Liver (tissue), 9 donors: Measurements from ENCODE around the gene ZNF467. TPM values are rescaled to one million over a fixed set of nuclear protein-coding genes. Genes with fewer than 3 reads are reported as not detected.

Experiments used
- DNase-seq: peaks from one replicate; pipeline ENCODE4 v3.0.0-alpha.2; 2017; ENCODE audit warnings: low spot score
- H3K27ac ChIP-seq, 2 donors: one replicate each; pipeline ENCODE4 v1.7.0; 2013; ENCODE audit warnings: inconsistent platforms in 2 of 2, low read length in 2 of 2, control low read depth in 1 of 2, low read depth in 1 of 2, mild to moderate bottlenecking in 1 of 2
- H3K27me3 ChIP-seq, 4 donors: one replicate each; pipeline versions ENCODE4 v1.6.1 to v1.7.0; 2013; ENCODE audit warnings: low read length in 3 of 4, inconsistent platforms in 1 of 4, mild to moderate bottlenecking in 1 of 4, moderate library complexity in 1 of 4; ENCODE audit not compliant: control insufficient read depth in 4 of 4, insufficient read depth in 4 of 4
- H3K36me3 ChIP-seq, 4 donors: one replicate each; pipeline versions ENCODE4 v1.6.1 to v1.7.0; 2013; ENCODE audit warnings: low read length in 3 of 4, mild to moderate bottlenecking in 3 of 4, low read depth in 1 of 4, moderate library complexity in 1 of 4; ENCODE audit not compliant: control insufficient read depth in 4 of 4, insufficient read depth in 3 of 4
- H3K4me1 ChIP-seq, 4 donors: one replicate each; pipeline versions ENCODE4 v1.6.1 to v1.7.0; 2013; ENCODE audit warnings: low read length in 3 of 4, mild to moderate bottlenecking in 3 of 4, moderate library complexity in 1 of 4; ENCODE audit not compliant: control insufficient read depth in 4 of 4, insufficient read depth in 4 of 4
- H3K4me3 ChIP-seq, 3 donors: one replicate each; pipeline versions ENCODE4 v1.6.1 to v1.7.0; 2013; ENCODE audit warnings: low read length in 3 of 3, control low read depth in 1 of 3, low read depth in 1 of 3, mild to moderate bottlenecking in 1 of 3
- H3K9ac ChIP-seq, 2 donors: one replicate each; pipeline ENCODE4 v1.7.0; 2013; ENCODE audit warnings: low read length in 2 of 2, mild to moderate bottlenecking in 2 of 2, moderate library complexity in 2 of 2, control low read depth in 1 of 2, low read depth in 1 of 2
- H3K9me3 ChIP-seq, 4 donors: one replicate each; pipeline versions ENCODE4 v1.6.1 to v1.7.0; 2013; ENCODE audit warnings: low read length in 3 of 4; ENCODE audit not compliant: control insufficient read depth in 4 of 4
- ATF3 ChIP-seq: IDR thresholded peaks from 2 replicates; pipeline ENCODE4 v1.6.1; 2016; ENCODE audit warnings: antibody characterized with exemption
- CTCF ChIP-seq: fragments of 150-350 bp; IDR thresholded peaks from 2 replicates; pipeline ENCODE4 v1.5.1; 2017; ENCODE audit warnings: improper control_type of control experiment, low read depth, low read length; ENCODE audit not compliant: missing input control
- EGR1 ChIP-seq, 2 donors: IDR thresholded peaks; 2 replicates each; pipeline ENCODE4 v1.6.1; 2016 to 2018; ENCODE audit warnings: antibody characterized with exemption in 2 of 2, low read depth in 2 of 2
- FOXA1 ChIP-seq: IDR thresholded peaks from 2 replicates; pipeline ENCODE4 v1.6.1; 2016; ENCODE audit warnings: antibody characterized with exemption
- GABPA ChIP-seq, 2 donors: IDR thresholded peaks in 1 of 2; conservative IDR thresholded peaks in 1 of 2; 2 replicates each; pipeline ENCODE4 v1.6.1; 2016; ENCODE audit warnings: antibody characterized with exemption in 2 of 2, mild to moderate bottlenecking in 1 of 2, moderate library complexity in 1 of 2
- HNF4A ChIP-seq, 2 donors: conservative IDR thresholded peaks; 2 replicates each; pipeline ENCODE4 v1.6.1; 2016; ENCODE audit warnings: antibody characterized with exemption in 2 of 2, mild to moderate bottlenecking in 2 of 2
- HNF4G ChIP-seq: IDR thresholded peaks from 2 replicates; pipeline ENCODE4 v1.6.1; 2016; ENCODE audit warnings: antibody characterized with exemption
- MAX ChIP-seq: IDR thresholded peaks from 2 replicates; pipeline ENCODE4 v1.6.1; 2016; ENCODE audit warnings: antibody characterized with exemption
- REST ChIP-seq: IDR thresholded peaks from 2 replicates; pipeline ENCODE4 v1.6.1; 2016; ENCODE audit warnings: antibody characterized with exemption, mild to moderate bottlenecking
- RXRA ChIP-seq, 2 donors: IDR thresholded peaks; 2 replicates each; pipeline ENCODE4 v1.6.1; 2017 to 2018; ENCODE audit warnings: antibody characterized with exemption in 2 of 2, mild to moderate bottlenecking in 1 of 2
- TAF1 ChIP-seq: conservative IDR thresholded peaks from 2 replicates; pipeline ENCODE4 v1.6.1; 2016; ENCODE audit warnings: antibody characterized with exemption, mild to moderate bottlenecking
- YY1 ChIP-seq: IDR thresholded peaks from 2 replicates; pipeline ENCODE4 v1.6.1; 2016; ENCODE audit warnings: antibody characterized with exemption, mild to moderate bottlenecking
- ZBTB33 ChIP-seq: IDR thresholded peaks from 2 replicates; pipeline ENCODE4 v1.6.1; 2016; ENCODE audit warnings: antibody characterized with exemption
- WGBS: extraction: QIAGEN DNeasy Blood & Tissue Kit; methylation state at CpG from one replicate; pipeline ENCODE4 v1.1.7; 2013; 5-methylcytosine and 5-hydroxymethylcytosine counted together
- polyA plus RNA-seq, 2 donors: library from polyadenylated mRNA; stranded (reverse) in 1 of 2; unstranded in 1 of 2; fragments of 200-250 nt in 1 of 2; fragments of >200 nt in 1 of 2; fragmentation: Nextera tagmentation in 1 of 2; extraction: Ambion mirVana in 1 of 2; gene quantifications; one replicate each; pipeline versions ENCODE4 v1.2.1 to v1.2.3, GENCODE V29; 2013 to 2015
- total RNA-seq, 2 donors: library from RNA; depleted of rRNA; stranded (reverse); fragments of >200 nt; gene quantifications; one replicate each; pipeline ENCODE4 v1.2.3, GENCODE V29; 2014
- donor health status: healthy.
- donor health status: healthy.
- donor health status: healthy.
- donor health status: healthy.
- donor health status: healthy.

ZNF467 gene
- total and polyA plus RNA-seq, 4 donors = 2.8 to 4.0 (median 3.7) TPM

GRCh38 chr7:149767068-149767467 is 6.3 kb downstream of the ZNF467 start (continued):
- TF ChIP-seq MAX (no peak), TAF1 (no peak), RXRA (IDR thresholded peaks at IDR 0.05) (no peak), ATF3 (no peak)

GRCh38 chr7:149766135-149766675 is 7.2 kb downstream of the ZNF467 start:
- peaks cover 3 to 8% (median 6%) of the 10 kb centered on the region in 4 donors for H3K4me1 ChIP-seq
- WGBS = 87% methylated on average over 18 of the region's 18 CpGs
- TF ChIP-seq HNF4A (conservative IDR thresholded peaks at IDR 0.05) (no peak), EGR1 (IDR thresholded peaks at IDR 0.05; ENCODE audit: low read depth in 2 of 2) (no peak), RXRA (IDR thresholded peaks at IDR 0.05) (no peak), TAF1 (no peak), GABPA (IDR thresholded peaks at IDR 0.05 in 1 of 2, conservative IDR thresholded peaks at IDR 0.05 in 1 of 2) (no peak), REST (no peak), MAX (no peak), FOXA1 (no peak), CTCF (no peak), ZBTB33 (no peak), YY1 (no peak), HNF4G (no peak)
- peaks cover 4 to 22% (median 14%) of the 10 kb centered on the region in 4 donors for H3K36me3 ChIP-seq
- no peak for DNase-seq
- H3K9me3 ChIP-seq = no peaks in the 10 kb centered on the region
- no peak overlapping the region for H3K4me3 ChIP-seq
- H3K9ac ChIP-seq = no peak overlapping the region
- H3K27ac ChIP-seq = no peak overlapping the region
- H3K27me3 ChIP-seq = no peaks in the 10 kb centered on the region
